HL-60/S4 (cell line): ENCODE results near the gene GABRG3.

Source experiments
- in situ Hi-C: fragments of 300-500 bp; cut with MboI; formaldehyde crosslinking; loops from 2 replicates; pipeline ENCODE4 v1.14.3; 2022; ENCODE audit warnings: low sequenced_read_pairs

GABRG3 gene

GRCh38 chr15:27396521-27396920, 425.5 kb downstream of the GABRG3 start:
- in situ Hi-C loops: no loop called here

GRCh38 chr15:27396996-27397395, 426.0 kb downstream of the GABRG3 start:
- in situ Hi-C loops: no loop called here

- in situ Hi-C loops: no loop called here
Observed at GRCh38 chr15:27398631-27399161, 427.7 kb downstream of the GABRG3 start.

GRCh38 chr15:27399241-27399640, 428.3 kb downstream of the GABRG3 start:
- in situ Hi-C loops: no loop called here

GRCh38 chr15:27401471-27401870, 430.5 kb downstream of the GABRG3 start:
- in situ Hi-C loops: no loop called here

GRCh38 chr15:27408428-27408827, 437.4 kb downstream of the GABRG3 start:
- in situ Hi-C loops: no loop called here

- in situ Hi-C loops: no loop called here
Observed at GRCh38 chr15:27410996-27411605, 440.1 kb downstream of the GABRG3 start.

- in situ Hi-C loops: no loop called here
Observed at GRCh38 chr15:27412415-27412814, 441.4 kb downstream of the GABRG3 start.

GRCh38 chr15:27414168-27414870, 443.3 kb downstream of the GABRG3 start:
- in situ Hi-C loops: no loop called here

- in situ Hi-C loops: no loop called here
Observed at GRCh38 chr15:27418726-27419125, 447.7 kb downstream of the GABRG3 start.

- in situ Hi-C loops: no loop called here
Observed at GRCh38 chr15:27422997-27423396, 452.0 kb downstream of the GABRG3 start.

- in situ Hi-C loops: no loop called here
Observed at GRCh38 chr15:27426805-27427204, 455.8 kb downstream of the GABRG3 start.

- in situ Hi-C loops: no loop called here
Observed at GRCh38 chr15:27427276-27427675, 456.3 kb downstream of the GABRG3 start.

GRCh38 chr15:27428151-27428550, 457.2 kb downstream of the GABRG3 start:
- in situ Hi-C loops: no loop called here

GRCh38 chr15:27429577-27429976, 458.6 kb downstream of the GABRG3 start:
- in situ Hi-C loops: no loop called here

GRCh38 chr15:27433604-27434003, 462.6 kb downstream of the GABRG3 start:
- in situ Hi-C loops: no loop called here

GRCh38 chr15:27438403-27439375, 467.7 kb downstream of the GABRG3 start:
- in situ Hi-C loops: no loop called here

GRCh38 chr15:27441120-27441519, 470.1 kb downstream of the GABRG3 start:
- in situ Hi-C loops: no loop called here

- in situ Hi-C loops: no loop called here
Observed at GRCh38 chr15:27448234-27448633, 477.3 kb downstream of the GABRG3 start.

- in situ Hi-C loops: no loop called here
Observed at GRCh38 chr15:27448986-27449385, 478.0 kb downstream of the GABRG3 start.

- in situ Hi-C loops: no loop called here
Observed at GRCh38 chr15:27449941-27450340, 479.0 kb downstream of the GABRG3 start.
